GM19351 (cell line): ENCODE measurements around the gene MAGI2.

ENCODE experiments used
- ATAC-seq: cut with Tn5 transposase; IDR thresholded peaks from one replicate; pipeline ENCODE4 v1.9.1; 2021; ENCODE audit warnings: mild to moderate bottlenecking, moderate library complexity; ENCODE audit not compliant: unreplicated experiment

Gene MAGI2

GRCh38 chr7:78215199-78215598, 1238.3 kb downstream of the MAGI2 start:
- ATAC-seq, result no peak

GRCh38 chr7:78213402-78213801, 1240.1 kb downstream of the MAGI2 start:
- no peak for ATAC-seq

- ATAC-seq, result no peak
These were observed 1240.9 kb downstream of the MAGI2 start for GRCh38 chr7:78212476-78213060.

- no peak for ATAC-seq
These were observed 1246.2 kb downstream of the MAGI2 start for GRCh38 chr7:78207269-78207668.

GRCh38 chr7:78206769-78207168, 1246.7 kb downstream of the MAGI2 start:
- no peak for ATAC-seq

GRCh38 chr7:78203042-78203720, 1250.3 kb downstream of the MAGI2 start:
- ATAC-seq, result no peak

GRCh38 chr7:78198756-78199155, 1254.7 kb downstream of the MAGI2 start:
- ATAC-seq, result no peak

- ATAC-seq, result no peak
These were observed 1256.0 kb downstream of the MAGI2 start for GRCh38 chr7:78197447-78197846.

GRCh38 chr7:78195281-78195680, 1258.2 kb downstream of the MAGI2 start:
- ATAC-seq, result no peak

- no peak for ATAC-seq
These were observed 1258.9 kb downstream of the MAGI2 start for GRCh38 chr7:78194611-78195010.

- ATAC-seq, result no peak
These were observed 1261.9 kb downstream of the MAGI2 start for GRCh38 chr7:78191475-78192079.

GRCh38 chr7:78189762-78190161, 1263.7 kb downstream of the MAGI2 start:
- no peak for ATAC-seq

- ATAC-seq, result no peak
These were observed 1268.2 kb downstream of the MAGI2 start for GRCh38 chr7:78185149-78185745.

- no peak for ATAC-seq
These were observed 1269.2 kb downstream of the MAGI2 start for GRCh38 chr7:78184299-78184698.

GRCh38 chr7:78179827-78180477, 1273.5 kb downstream of the MAGI2 start:
- no peak for ATAC-seq

- no peak for ATAC-seq
These were observed 1274.3 kb downstream of the MAGI2 start for GRCh38 chr7:78179211-78179610.

GRCh38 chr7:78178319-78178718, 1275.1 kb downstream of the MAGI2 start:
- no peak for ATAC-seq

GRCh38 chr7:78176171-78176570, 1277.3 kb downstream of the MAGI2 start:
- ATAC-seq, result no peak

- no peak for ATAC-seq
These were observed 1278.0 kb downstream of the MAGI2 start for GRCh38 chr7:78175330-78176100.

- ATAC-seq, result no peak
These were observed 1279.8 kb downstream of the MAGI2 start for GRCh38 chr7:78173666-78174065.
